Muscle of back (tissue), 11 donors: Measurements from ENCODE around the gene KIF2C. TPM values are rescaled to one million over a fixed set of nuclear protein-coding genes. Genes with fewer than 3 reads are reported as not detected.
A peak's percentile ranks its signal among the peaks of the same experiment; 100 is the strongest.
"Not testable (repeated sequence)": the region's sequence is repeated elsewhere in the genome, so short reads cannot be mapped to it uniquely, and the experiment has no call there.

ENCODE experiments used
- DNase-seq, 3 donors: peaks; one replicate each; pipeline versions ENCODE4 v3.0.0 to v3.0.0-alpha.2; 2013
- polyA plus RNA-seq, 10 donors: library from polyadenylated mRNA; unstranded; fragments of 120-200 nt; gene quantifications; one replicate each; pipeline ENCODE4 v1.2.1, GENCODE V29; 2013; ENCODE audit not compliant: insufficient read length in 10 of 10

Gene KIF2C
- polyA plus RNA-seq, 10 donors = 8.2 to 19.1 (median 11.4) TPM

- peak in 1 of 3 donors; percentile 31 for DNase-seq
Observed at GRCh38 chr1:44810101-44810761, 70.6 kb downstream of the KIF2C start.

GRCh38 chr1:44810762-44811105 lies 71.1 kb downstream of the KIF2C start:
- DNase-seq = not testable (repeated sequence)

- DNase-seq = no peak
Observed at GRCh38 chr1:44811234-44811633, 71.6 kb downstream of the KIF2C start.

GRCh38 chr1:44812822-44813543 lies 73.3 kb downstream of the KIF2C start:
- DNase-seq = peak in 1 of 3 donors; percentile 74

- not testable (repeated sequence) for DNase-seq
Observed at GRCh38 chr1:44815926-44816325, 76.3 kb downstream of the KIF2C start.

- DNase-seq = no peak
Observed at GRCh38 chr1:44817307-44817706, 77.7 kb downstream of the KIF2C start.

Other genes starting within 250 kb of the KIF2C start
- gene TMEM53, start 65.4 kb upstream of the KIF2C start, polyA plus RNA-seq = 1 to 10 TPM; 4.2 to 5.9 (median 5.5) TPM
- 1 to 10 TPM; 1.2 to 4.0 (median 2.1) TPM for gene ARMH1, start 65.1 kb upstream of the KIF2C start, polyA plus RNA-seq
- not detected for gene RNU5D-1, start 8.7 kb upstream of the KIF2C start, polyA plus RNA-seq
- gene RPS8, start 35.7 kb downstream of the KIF2C start, polyA plus RNA-seq = 1,000 to 10,000 TPM; 2,324 to 3,360 (median 3,028) TPM
- under 1 TPM; 0.09 to 0.56 (median 0.34) TPM for gene BEST4, start 48.3 kb downstream of the KIF2C start, polyA plus RNA-seq
- 10 to 100 TPM; 11.5 to 16.1 (median 13.1) TPM for gene PLK3, start 60.5 kb downstream of the KIF2C start, polyA plus RNA-seq
- gene DYNLT4, start 67.5 kb downstream of the KIF2C start, polyA plus RNA-seq = under 1 TPM in 6 of 10 donors, not detected in 4; 0.29 to 0.65 (median 0.40) TPM
- gene BTBD19, start 68.7 kb downstream of the KIF2C start, polyA plus RNA-seq = 10 to 100 TPM in 1 of 10 donors, 1 to 10 TPM in 9; 4.3 to 15.3 (median 6.6) TPM
- gene PTCH2, start 103.4 kb downstream of the KIF2C start, polyA plus RNA-seq = 10 to 100 TPM in 4 of 10 donors, 1 to 10 TPM in 6; 5.4 to 18.9 (median 8.8) TPM
- 10 to 100 TPM; 24.0 to 32.3 (median 29.7) TPM for gene EIF2B3, start 246.8 kb downstream of the KIF2C start, polyA plus RNA-seq